Loucy (cell line): ENCODE measurements around the gene UNC13B.

Experiments used
- H2AFZ ChIP-seq: fragments of 200-600 bp; sonication (generic); 2 replicates; pipeline ENCODE4 v1.6.0; 2016; ENCODE audit warnings: antibody characterized with exemption, mild to moderate bottlenecking, low read length, moderate library complexity
- H3F3A ChIP-seq: fragments of 200-600 bp; 2 replicates; pipeline ENCODE4 v1.6.0; 2016; ENCODE audit warnings: antibody characterized with exemption, low read depth, mild to moderate bottlenecking
- H3K27me3 ChIP-seq: fragments of 200-600 bp; sonication (generic); 2 replicates; pipeline ENCODE4 v1.6.1; 2014; ENCODE audit warnings: low read length, mild to moderate bottlenecking; ENCODE audit not compliant: insufficient read depth, poor library complexity, severe bottlenecking
- H3K36me3 ChIP-seq: fragments of 200-600 bp; sonication (generic); 2 replicates; pipeline ENCODE4 v1.6.1; 2016; ENCODE audit warnings: low read length; ENCODE audit not compliant: insufficient read depth
- H3K4me1 ChIP-seq: fragments of 200-600 bp; sonication (generic); 2 replicates; pipeline ENCODE4 v1.5.1; 2014; ENCODE audit warnings: low read length, mild to moderate bottlenecking; ENCODE audit not compliant: insufficient read depth, poor library complexity, severe bottlenecking
- H3K4me2 ChIP-seq: fragments of 200-600 bp; sonication (generic); 2 replicates; pipeline ENCODE4 v1.6.0; 2014; ENCODE audit warnings: antibody characterized with exemption, low read length, low read depth, mild to moderate bottlenecking; ENCODE audit not compliant: poor library complexity, severe bottlenecking
- H3K4me3 ChIP-seq: fragments of 200-600 bp; sonication (generic); 2 replicates; pipeline ENCODE4 v1.5.1; 2014; ENCODE audit warnings: low read length, mild to moderate bottlenecking, mixed read lengths; ENCODE audit not compliant: poor library complexity, severe bottlenecking
- H3K79me2 ChIP-seq: fragments of 200-600 bp; sonication (generic); 2 replicates; pipeline ENCODE4 v1.6.1; 2014; ENCODE audit warnings: low read length; ENCODE audit not compliant: insufficient read depth
- H3K9ac ChIP-seq: fragments of 200-600 bp; sonication (generic); 2 replicates; pipeline ENCODE4 v1.6.0; 2014; ENCODE audit warnings: mild to moderate bottlenecking, low read depth, low read length, moderate library complexity; ENCODE audit not compliant: poor library complexity, severe bottlenecking
- H3K9me2 ChIP-seq: fragments of 200-600 bp; sonication (generic); replicated peaks from 2 replicates; pipeline ENCODE4 v1.6.1; 2016; ENCODE audit warnings: low read depth, low read length, mixed read lengths
- H3K9me3 ChIP-seq: fragments of 200-600 bp; sonication (generic); 2 replicates; pipeline ENCODE4 v1.6.1; 2014; ENCODE audit warnings: mild to moderate bottlenecking, antibody characterized with exemption, low read length, low read depth; ENCODE audit not compliant: insufficient read depth
- H4K20me1 ChIP-seq: fragments of 200-600 bp; sonication (generic); 2 replicates; pipeline ENCODE4 v1.6.0; 2014; ENCODE audit warnings: antibody characterized with exemption, low read length, mild to moderate bottlenecking; ENCODE audit not compliant: insufficient read depth, poor library complexity, severe bottlenecking
- EZH2phosphoT487 ChIP-seq: fragments of 200-600 bp; IDR thresholded peaks from 2 replicates; pipeline ENCODE4 v1.6.1; 2018; ENCODE audit warnings: antibody characterized with exemption, mild to moderate bottlenecking, moderate library complexity, borderline replicate concordance
- TF ChIP-seq, protein P1 (sequence below): fragments of 200-600 bp; sonication (generic); conservative IDR thresholded peaks from 2 replicates; pipeline ENCODE4 v1.5.1; 2014; ENCODE audit warnings: mild to moderate bottlenecking, antibody characterized with exemption, low read length

Gene UNC13B

DNA sequence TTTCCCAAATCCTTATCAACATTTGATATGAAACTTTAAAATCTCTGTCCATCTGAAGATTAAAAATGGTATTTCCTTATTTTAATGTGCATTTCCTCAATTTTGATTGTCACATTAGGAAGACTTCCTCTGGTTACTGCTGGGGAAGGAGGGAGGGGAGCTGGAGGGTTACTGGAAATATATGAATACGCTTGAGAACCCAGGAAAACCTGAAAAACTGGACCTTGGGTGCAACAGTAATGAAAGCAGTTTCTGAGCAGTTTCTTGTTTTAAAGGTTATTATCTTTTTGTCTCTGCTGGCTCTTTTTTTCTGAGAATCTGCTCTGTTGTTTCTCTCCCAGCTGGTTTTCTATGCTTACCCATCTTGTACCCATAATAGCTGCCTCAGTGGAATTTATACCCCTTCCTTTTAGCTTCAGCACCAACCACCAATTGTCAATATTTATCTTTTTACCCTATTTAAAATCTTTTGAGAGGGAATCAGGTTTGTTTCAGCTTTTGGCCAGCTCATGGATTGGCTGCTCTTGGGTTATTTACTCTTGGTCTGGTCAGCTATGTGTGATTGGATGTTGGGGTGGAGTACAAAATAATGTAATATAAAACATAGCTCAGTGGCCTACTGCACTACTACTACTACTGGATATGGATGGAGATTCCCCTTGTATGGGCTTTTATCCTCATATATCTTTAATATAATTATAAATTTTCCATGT is 67.4 kb downstream of the UNC13B start:
- no peak overlapping the region for H3K4me3 ChIP-seq
- TF ChIP-seq EZH2phosphoT487: no peak
- TF ChIP-seq, protein P1, sequence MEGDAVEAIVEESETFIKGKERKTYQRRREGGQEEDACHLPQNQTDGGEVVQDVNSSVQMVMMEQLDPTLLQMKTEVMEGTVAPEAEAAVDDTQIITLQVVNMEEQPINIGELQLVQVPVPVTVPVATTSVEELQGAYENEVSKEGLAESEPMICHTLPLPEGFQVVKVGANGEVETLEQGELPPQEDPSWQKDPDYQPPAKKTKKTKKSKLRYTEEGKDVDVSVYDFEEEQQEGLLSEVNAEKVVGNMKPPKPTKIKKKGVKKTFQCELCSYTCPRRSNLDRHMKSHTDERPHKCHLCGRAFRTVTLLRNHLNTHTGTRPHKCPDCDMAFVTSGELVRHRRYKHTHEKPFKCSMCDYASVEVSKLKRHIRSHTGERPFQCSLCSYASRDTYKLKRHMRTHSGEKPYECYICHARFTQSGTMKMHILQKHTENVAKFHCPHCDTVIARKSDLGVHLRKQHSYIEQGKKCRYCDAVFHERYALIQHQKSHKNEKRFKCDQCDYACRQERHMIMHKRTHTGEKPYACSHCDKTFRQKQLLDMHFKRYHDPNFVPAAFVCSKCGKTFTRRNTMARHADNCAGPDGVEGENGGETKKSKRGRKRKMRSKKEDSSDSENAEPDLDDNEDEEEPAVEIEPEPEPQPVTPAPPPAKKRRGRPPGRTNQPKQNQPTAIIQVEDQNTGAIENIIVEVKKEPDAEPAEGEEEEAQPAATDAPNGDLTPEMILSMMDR: no peak
- no peaks in the 10 kb centered on the region for H3K9me2 ChIP-seq
- no peak overlapping the region for H3K9ac ChIP-seq
- H2AFZ ChIP-seq: no peak overlapping the region
- H3F3A ChIP-seq: no peaks in the 10 kb centered on the region
- no peaks in the 10 kb centered on the region for H3K79me2 ChIP-seq
- no peaks in the 10 kb centered on the region for H4K20me1 ChIP-seq
- no peaks in the 10 kb centered on the region for H3K9me3 ChIP-seq
- no peaks in the 10 kb centered on the region for H3K36me3 ChIP-seq
- no peak overlapping the region for H3K4me2 ChIP-seq
- no peaks in the 10 kb centered on the region for H3K27me3 ChIP-seq
- no peaks in the 10 kb centered on the region for H3K4me1 ChIP-seq

DNA sequence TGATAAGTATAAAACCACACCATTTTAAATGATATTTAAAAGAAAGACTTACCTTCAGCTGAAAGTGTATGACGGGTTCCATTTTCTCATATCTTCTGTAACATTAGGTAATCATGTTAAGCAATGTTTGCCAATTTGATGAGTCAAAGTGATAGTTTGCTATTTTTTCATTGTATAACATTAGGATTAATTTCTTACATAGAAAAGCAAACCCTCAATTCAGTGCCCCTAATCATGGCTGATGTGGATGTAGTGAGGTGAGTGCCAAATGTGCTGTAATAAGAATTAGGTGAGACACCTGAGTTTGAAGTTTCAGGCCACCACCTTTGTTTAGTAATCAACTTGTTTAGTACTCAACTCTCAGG is 68.0 kb downstream of the UNC13B start:
- no peaks in the 10 kb centered on the region for H3K9me2 ChIP-seq
- no peaks in the 10 kb centered on the region for H3K9me3 ChIP-seq
- H3K79me2 ChIP-seq: no peaks in the 10 kb centered on the region
- H2AFZ ChIP-seq: no peak overlapping the region
- no peak overlapping the region for H3K9ac ChIP-seq
- H3K4me2 ChIP-seq: no peak overlapping the region
- TF ChIP-seq, protein P1: no peak
- TF ChIP-seq EZH2phosphoT487: no peak
- H3K27me3 ChIP-seq: no peaks in the 10 kb centered on the region
- H3K4me3 ChIP-seq: no peak overlapping the region
- no peaks in the 10 kb centered on the region for H3K36me3 ChIP-seq
- H3K4me1 ChIP-seq: no peaks in the 10 kb centered on the region
- no peaks in the 10 kb centered on the region for H3F3A ChIP-seq
- no peaks in the 10 kb centered on the region for H4K20me1 ChIP-seq

DNA sequence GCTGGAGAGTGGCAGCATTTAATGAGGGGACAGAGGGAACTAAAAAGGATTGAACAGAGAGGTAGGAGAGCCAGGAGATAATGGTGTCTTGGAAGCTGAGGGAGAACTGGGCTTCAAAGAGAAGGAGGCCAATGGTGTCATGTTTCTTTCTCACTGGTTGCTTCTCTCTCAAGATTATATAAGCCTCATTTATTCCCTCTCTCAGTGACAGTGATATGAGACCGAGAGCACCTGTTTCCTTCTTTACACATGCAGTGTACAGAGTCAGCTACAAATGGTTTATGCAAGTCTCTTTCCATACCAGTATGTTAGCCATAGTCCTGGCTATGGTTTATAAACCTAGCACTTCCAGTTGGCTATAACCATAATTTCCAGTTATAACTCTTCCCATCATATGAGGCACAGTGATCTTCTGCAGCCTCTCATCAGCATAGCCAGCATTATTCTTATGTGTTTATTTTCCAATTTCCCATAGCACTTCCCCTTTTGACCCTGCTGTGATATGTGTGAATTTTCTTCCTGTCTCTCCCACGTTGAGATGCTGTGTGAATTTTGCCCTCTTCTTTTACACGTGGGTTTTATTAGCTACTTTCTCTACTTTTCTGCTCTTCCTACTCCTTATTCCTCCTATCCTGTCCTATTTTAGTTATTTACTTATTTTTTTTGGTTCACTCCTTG is 71.2 kb downstream of the UNC13B start:
- H3K4me3 ChIP-seq: no peak overlapping the region
- H3K36me3 ChIP-seq: no peaks in the 10 kb centered on the region
- no peaks in the 10 kb centered on the region for H3K9me2 ChIP-seq
- no peaks in the 10 kb centered on the region for H3K27me3 ChIP-seq
- TF ChIP-seq, protein P1: no peak
- TF ChIP-seq EZH2phosphoT487: no peak
- H3F3A ChIP-seq: no peaks in the 10 kb centered on the region
- H3K9me3 ChIP-seq: no peaks in the 10 kb centered on the region
- H3K9ac ChIP-seq: no peak overlapping the region
- H3K4me1 ChIP-seq: no peaks in the 10 kb centered on the region
- no peaks in the 10 kb centered on the region for H4K20me1 ChIP-seq
- H2AFZ ChIP-seq: no peak overlapping the region
- no peaks in the 10 kb centered on the region for H3K79me2 ChIP-seq
- H3K4me2 ChIP-seq: no peak overlapping the region
